HL-60 (cell line): ENCODE data around the gene IFNGR2.

ENCODE experiments used
- GABPA ChIP-seq: IDR thresholded peaks from 2 replicates; pipeline ENCODE4 v1.6.1; 2012; ENCODE audit warnings: low read depth
- POLR2AphosphoS5 ChIP-seq: IDR thresholded peaks from 2 replicates; pipeline ENCODE4 v1.6.1; 2012; ENCODE audit warnings: low read depth
- SPI1 ChIP-seq: IDR thresholded peaks from 2 replicates; pipeline ENCODE4 v1.6.1; 2012; ENCODE audit warnings: low read depth, mild to moderate bottlenecking, borderline replicate concordance
- TF ChIP-seq, protein P1 (sequence below): IDR thresholded peaks from 2 replicates; pipeline ENCODE4 v1.6.1; 2012; ENCODE audit warnings: low read depth; ENCODE audit not compliant: insufficient replicate concordance
- TF ChIP-seq, protein P2 (sequence below): IDR thresholded peaks from one replicate; pipeline ENCODE4 v1.5.1; 2011; ENCODE audit warnings: low read length, control low read depth, inconsistent platforms; ENCODE audit not compliant: insufficient read depth

DNA sequence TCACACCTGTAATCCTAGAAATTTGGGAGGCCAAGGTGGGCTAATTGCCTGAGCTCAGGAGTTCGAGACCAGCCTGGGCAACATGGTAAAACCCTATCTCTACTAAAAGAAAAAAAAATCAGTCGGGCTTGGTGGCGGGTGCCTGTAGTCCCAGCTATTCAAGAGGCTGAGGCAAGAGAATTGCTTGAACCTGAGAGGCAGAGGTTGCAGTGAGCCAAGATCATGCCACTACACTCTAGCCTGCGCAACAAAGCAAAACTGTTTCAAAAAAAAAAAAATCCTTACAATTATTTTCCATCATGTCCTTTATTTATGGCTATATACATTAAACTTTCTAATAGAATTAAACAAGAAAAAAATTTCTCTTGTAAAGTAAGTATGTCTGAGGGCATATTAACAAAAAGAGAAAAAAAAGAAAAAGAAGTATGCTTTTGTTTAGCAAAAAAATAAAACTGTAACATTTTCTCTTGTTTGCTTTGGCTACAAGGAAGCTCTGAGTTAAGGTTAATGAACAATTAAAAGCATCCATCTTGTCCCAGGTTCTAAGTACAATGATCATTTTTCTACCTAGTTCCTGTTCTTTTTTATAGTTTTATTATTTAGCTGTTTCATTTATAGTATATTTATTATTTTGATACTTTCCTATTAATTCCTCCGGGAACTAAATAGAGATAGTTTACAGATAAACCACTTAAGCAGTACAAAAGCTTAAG, 58.5 kb downstream of the IFNGR2 start:
- no peak for TF ChIP-seq GABPA
- TF ChIP-seq, protein P1, sequence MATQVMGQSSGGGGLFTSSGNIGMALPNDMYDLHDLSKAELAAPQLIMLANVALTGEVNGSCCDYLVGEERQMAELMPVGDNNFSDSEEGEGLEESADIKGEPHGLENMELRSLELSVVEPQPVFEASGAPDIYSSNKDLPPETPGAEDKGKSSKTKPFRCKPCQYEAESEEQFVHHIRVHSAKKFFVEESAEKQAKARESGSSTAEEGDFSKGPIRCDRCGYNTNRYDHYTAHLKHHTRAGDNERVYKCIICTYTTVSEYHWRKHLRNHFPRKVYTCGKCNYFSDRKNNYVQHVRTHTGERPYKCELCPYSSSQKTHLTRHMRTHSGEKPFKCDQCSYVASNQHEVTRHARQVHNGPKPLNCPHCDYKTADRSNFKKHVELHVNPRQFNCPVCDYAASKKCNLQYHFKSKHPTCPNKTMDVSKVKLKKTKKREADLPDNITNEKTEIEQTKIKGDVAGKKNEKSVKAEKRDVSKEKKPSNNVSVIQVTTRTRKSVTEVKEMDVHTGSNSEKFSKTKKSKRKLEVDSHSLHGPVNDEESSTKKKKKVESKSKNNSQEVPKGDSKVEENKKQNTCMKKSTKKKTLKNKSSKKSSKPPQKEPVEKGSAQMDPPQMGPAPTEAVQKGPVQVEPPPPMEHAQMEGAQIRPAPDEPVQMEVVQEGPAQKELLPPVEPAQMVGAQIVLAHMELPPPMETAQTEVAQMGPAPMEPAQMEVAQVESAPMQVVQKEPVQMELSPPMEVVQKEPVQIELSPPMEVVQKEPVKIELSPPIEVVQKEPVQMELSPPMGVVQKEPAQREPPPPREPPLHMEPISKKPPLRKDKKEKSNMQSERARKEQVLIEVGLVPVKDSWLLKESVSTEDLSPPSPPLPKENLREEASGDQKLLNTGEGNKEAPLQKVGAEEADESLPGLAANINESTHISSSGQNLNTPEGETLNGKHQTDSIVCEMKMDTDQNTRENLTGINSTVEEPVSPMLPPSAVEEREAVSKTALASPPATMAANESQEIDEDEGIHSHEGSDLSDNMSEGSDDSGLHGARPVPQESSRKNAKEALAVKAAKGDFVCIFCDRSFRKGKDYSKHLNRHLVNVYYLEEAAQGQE: no peak
- no peak for TF ChIP-seq POLR2AphosphoS5
- TF ChIP-seq, protein P2, sequence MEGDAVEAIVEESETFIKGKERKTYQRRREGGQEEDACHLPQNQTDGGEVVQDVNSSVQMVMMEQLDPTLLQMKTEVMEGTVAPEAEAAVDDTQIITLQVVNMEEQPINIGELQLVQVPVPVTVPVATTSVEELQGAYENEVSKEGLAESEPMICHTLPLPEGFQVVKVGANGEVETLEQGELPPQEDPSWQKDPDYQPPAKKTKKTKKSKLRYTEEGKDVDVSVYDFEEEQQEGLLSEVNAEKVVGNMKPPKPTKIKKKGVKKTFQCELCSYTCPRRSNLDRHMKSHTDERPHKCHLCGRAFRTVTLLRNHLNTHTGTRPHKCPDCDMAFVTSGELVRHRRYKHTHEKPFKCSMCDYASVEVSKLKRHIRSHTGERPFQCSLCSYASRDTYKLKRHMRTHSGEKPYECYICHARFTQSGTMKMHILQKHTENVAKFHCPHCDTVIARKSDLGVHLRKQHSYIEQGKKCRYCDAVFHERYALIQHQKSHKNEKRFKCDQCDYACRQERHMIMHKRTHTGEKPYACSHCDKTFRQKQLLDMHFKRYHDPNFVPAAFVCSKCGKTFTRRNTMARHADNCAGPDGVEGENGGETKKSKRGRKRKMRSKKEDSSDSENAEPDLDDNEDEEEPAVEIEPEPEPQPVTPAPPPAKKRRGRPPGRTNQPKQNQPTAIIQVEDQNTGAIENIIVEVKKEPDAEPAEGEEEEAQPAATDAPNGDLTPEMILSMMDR: no peak
- TF ChIP-seq SPI1: no peak
